Stimulated activated CD8-positive, alpha-beta memory T cell treated with anti-CD3 and anti-CD28 coated beads, Interleukin-2, amount 100 ng/mL, for 48 hours (primary cell): ENCODE data around the gene DPP3.

Experiments
- DNase-seq, 2 donors: peaks; one replicate each; pipeline ENCODE4 v3.0.0-alpha.2; 2020; ENCODE audit warnings: low read depth in 2 of 2

Gene DPP3

DNA sequence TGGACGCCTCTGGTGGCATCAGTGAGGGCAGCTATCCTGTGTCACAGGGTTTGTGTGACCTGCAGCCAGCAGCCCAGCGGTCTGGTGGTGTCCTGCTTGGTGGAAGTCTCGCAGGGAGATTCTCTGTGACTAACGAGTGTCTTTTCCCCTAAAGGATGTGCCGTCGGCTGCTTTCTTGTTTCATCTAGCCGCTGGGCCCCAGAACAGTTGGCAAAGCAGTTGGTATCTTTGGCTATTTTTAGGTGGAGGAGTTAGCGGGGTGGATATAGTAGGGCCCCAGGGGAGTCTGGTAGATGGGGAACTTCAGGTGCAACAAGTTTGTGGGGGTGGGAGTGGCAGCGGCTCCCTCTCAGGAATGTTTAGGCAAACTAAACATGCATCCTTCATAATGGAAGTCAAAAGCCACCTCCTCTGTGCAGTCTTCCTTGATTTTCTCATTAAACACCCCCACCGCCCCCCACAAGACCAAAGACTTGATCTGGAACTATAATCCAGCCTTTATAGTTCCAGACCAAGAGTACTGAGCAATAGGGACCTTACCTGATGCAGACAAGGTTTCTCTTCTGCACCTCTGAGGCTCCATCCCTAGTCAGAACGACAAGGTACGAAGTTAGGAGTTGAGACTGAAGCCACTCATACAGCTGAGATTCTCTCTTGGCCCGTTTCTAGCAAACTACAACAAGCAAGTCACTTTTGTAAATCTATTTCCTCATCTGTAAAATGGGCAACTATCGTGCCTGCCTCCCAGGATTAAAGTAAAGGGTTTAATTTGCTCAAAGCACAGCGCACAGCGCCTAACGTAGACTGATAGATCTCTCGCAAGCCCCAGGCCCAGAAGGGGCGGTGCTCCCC is 14.6 kb upstream of the DPP3 start:
- no peak for DNase-seq

DNA sequence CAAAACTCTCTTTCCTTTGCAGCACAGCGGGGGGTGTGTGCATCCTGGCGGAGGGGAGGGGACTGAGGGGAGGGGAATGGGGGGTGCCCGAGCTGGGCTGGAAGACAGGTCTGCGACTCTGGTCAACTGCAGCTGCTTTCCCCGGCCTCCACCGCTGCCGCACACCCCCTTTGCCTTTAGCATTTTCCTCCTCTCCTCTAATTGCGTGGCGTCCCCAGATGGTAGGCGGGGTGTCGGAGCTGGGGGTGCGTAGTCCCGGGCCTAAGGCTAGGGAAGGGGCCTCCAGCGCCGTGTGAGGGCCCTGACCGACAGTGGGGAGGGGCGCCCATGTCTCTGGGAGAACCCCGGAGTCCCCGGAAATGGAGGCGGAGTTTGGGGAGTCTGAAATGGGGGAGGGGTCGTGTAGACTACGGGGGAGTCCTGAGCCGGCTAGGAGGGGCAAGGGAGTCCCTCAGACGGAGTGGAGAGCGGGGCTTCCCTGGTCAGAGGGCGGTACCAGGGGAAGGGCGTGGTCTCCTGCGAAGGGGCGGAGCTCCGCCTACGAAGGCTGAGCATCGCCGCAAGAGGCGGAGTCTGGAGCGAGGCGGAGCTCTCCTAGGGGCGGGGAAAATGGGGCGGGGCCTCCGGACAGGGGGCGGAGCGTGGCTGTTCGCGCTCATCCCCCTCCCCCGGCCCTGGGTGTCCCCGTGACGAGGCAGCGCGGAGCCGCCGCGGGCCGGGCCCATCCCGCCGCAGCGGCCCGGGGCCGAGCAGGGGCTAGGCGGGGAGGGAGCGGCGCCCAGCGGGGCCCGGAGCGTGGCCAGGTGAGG is 13.8 kb upstream of the DPP3 start, which contains the start of gene PELI3:
Gene PELI3, plus strand, starts transcription at position 681 of the 809 bp plus-strand sequence. CDS start 1,224 bp downstream, outside the sequence.
- DNase-seq: peak; percentile 86 to 94

DNA sequence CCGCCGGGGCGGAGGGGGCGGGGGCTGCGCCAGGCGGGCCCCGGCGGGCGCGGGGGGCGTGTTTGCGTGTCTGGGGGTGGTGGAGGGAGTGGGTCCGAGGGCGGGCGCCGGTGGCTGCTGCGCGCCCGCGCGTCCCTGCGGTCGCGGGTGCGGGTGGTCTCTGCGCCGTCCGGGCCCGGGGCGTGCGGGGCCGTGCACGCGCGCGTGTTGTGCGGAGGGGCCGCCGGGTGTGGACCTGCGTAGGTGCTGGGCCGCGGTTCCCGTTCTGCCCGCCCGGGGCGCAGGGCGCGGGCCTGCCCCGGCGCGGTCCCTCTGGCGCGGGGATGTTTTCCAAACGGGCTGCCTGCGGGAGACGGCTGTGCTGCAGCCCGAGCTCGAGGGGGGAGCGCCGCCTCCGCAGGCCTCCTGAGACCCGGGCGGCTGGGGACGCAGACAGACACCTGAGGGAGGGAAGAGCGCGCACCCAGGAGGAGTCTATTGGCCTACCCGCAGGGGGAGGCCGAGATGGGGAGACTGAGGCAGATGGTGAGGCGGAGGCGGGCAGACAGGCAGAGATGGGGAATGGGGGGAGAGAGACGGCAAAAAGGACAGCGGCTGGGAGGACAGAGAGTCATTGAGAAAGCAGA is 13.1 kb upstream of the DPP3 start:
- peak in 1 of 2 donors; percentile 26 for DNase-seq

DNA sequence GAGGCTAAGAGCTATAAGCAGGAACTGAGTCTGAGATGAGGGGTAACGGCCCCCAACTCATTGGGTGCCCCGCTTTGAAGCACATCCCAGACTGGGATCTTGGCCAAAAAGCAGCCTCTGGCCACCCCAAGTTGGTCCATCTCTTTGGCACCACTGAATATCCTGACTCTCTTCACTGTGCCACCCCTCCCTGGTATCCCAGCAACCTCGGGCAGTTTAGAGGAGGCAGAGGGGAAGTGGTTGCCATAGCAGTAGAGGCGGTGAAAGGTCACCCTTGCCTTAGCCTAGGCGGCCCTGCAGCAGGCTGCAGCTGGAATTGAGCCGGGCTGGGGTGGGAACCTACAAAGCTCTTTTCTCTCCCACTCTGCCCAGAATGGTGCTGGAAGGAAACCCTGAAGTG is 12.5 kb upstream of the DPP3 start:
- peak in 1 of 2 donors; percentile 18 for DNase-seq

DNA sequence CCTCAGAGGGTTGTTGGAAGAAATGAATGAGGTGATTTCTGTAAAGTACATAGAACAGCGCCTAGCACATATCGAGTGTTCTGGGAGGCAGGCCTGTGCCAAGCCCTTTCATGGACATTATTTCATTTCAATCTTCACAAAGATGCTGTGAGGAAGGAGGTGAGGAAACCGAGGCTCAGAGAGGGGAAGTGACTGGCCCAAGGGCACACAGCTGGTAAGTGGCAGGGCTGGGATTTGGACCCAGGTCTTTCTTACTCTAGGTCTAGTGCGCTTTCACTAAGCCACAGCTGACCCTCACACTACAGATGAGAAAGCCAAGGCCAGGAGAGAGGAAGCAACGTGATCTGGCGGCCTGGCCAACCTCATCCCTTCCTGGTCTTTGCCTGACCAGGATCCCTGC is 11.5 kb upstream of the DPP3 start:
- no peak for DNase-seq

DNA sequence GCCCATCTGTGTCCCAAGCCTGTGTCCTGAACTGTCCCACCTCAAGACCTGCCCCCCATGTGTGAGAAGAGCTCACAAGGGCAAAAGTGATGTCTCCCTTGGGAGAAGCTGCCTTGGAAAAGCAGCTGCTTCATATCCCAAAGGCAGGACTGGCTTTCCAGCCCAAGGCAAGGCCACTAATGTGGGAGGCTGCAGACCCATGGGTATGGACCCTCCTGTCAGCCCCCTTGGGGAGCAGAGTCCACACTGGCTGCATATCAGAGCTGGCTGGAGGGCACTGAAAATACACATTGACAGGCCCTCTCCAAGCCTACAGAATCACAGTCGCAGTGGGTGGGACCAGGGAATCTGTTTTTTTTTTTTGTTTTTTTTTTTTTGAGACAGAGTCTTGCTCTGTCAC is 10.8 kb upstream of the DPP3 start:
- DNase-seq: no peak

DNA sequence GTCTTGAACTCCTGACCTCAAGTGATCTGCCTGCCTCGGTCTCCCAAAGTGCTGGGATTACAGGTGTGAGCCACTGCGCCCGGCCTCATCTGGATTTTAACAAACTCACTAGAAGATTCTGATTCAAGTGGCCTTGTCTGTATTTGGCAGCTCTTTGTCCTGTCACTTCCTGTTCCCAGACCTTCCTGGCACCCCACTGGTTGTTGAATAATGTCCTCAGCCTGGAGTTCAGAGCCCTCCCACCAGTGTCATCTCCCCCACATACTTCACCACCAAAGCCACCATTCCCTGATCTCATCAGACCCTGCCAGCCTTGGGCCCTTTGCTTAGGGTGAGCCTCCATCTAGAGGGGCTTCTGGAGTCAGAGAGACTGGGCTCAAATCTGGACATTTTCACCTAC is 10.2 kb upstream of the DPP3 start:
- no peak for DNase-seq

DNA sequence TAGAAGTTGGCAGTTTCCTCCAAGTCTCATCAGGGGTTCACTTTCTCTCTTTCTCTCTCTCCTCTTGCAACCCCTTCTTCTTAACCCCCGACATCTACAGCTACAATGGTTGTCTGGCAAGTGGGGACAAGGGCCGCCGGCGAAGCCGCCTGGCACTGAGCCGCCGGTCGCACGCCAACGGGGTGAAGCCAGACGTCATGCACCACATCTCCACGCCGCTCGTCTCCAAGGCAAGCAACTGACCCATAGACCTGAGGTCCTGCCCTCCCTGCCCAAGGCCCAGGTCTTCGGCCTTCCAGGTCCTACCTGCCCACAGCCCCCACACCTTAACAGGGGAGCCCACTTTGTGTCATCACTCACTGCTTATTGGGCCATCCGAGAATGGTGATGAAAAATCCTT is 9.1 kb upstream of the DPP3 start:
- no peak for DNase-seq

DNA sequence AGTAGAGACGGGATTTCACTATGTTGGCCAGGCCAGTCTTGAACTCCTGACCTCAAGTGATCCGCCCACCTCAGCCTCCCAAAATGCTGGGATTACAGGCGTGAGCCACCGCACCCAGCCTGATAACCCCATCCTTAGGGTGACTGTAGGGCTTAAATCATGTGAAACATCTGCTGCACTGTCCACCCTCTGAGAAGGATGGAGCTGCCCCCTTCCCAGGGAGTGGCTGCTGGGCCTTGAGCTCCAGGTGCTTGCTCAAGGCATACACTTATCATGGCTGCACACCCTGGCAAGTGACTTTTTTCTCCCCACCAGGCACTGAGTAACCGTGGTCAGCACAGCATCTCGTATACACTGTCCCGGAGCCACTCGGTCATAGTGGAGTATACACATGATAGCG is 8.2 kb upstream of the DPP3 start:
- no peak for DNase-seq

DNA sequence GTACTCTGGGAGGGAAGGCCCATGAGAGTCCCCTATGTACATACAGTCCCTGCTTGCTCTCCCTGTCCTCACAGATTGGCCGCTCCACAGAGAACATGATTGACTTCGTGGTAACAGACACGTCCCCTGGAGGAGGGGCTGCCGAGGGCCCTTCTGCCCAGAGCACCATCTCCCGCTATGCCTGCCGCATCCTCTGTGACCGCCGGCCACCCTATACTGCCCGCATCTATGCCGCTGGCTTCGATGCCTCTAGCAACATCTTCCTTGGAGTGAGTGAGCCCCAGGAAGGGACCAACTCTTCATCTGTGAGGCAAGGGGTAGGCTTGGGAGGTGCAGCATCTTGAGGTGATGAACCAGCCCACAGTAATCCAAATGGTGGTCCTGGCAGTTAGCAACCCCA is 7.1 kb upstream of the DPP3 start:
- no peak for DNase-seq

DNA sequence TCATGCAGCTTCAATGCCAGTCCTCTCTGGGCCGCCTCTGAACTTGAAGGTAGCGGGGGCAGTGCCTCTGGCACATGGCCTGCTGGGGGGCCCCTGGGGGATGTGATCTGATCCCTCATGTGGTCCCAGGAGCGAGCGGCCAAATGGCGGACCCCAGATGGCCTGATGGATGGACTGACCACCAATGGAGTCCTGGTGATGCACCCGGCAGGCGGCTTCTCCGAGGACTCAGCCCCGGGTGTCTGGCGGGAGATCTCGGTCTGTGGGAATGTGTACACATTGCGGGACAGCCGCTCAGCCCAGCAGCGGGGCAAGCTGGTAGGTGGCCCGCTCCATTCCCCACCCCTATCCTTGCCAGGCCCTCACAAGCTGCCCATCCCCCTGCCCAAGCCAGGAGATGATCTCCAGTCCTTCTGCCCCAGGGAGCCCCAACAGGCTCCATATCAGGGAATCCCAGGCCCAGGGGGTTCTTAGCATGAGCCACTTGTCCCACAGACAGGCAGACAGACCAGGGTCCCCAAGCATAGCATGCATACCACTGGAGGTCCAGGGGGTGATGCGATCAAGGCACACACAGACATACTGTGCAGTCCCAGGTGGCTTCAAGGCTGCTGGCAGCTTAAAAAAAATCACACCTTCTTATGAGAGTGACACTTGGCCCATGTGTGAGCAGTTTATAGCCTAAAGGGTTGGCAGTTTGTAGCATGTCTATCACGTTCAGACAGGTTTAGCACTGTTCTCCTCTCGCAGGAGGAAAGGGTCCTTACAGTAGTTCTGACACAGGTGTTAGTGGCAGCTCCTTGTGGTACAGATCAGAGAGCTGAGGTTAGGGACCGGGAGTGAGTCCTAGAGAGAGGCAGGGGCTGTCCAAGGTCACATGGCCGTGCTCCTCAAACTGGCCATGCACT is 6.4 kb upstream of the DPP3 start:
- DNase-seq: no peak

DNA sequence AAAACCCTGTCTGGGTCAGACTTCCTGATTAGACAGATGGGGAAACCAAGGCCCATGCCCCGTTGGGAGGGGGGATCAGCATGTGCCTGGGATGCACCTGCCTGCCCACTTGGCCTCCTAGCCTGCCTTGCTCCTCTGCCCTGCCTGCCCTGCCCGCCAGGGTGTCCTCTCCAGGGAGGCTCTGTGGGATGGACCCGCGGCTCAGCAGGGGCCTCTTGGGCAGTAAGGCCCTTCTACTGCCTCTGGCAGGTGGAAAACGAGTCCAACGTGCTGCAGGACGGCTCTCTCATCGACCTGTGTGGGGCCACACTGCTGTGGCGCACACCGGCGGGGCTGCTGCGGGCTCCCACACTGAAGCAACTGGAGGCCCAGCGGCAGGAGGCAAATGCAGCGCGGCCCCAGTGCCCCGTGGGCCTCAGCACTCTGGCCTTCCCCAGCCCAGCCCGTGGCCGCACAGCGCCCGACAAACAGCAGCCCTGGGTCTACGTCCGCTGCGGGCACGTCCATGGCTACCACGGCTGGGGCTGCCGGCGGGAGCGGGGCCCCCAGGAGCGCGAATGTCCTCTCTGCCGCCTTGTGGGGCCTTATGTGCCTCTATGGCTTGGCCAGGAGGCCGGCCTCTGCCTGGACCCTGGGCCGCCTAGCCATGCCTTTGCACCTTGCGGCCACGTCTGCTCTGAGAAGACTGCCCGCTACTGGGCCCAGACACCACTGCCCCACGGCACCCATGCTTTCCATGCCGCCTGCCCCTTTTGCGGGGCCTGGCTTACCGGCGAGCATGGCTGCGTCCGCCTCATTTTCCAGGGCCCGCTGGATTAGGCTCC is 4.7 kb upstream of the DPP3 start:
- DNase-seq: no peak

DNA sequence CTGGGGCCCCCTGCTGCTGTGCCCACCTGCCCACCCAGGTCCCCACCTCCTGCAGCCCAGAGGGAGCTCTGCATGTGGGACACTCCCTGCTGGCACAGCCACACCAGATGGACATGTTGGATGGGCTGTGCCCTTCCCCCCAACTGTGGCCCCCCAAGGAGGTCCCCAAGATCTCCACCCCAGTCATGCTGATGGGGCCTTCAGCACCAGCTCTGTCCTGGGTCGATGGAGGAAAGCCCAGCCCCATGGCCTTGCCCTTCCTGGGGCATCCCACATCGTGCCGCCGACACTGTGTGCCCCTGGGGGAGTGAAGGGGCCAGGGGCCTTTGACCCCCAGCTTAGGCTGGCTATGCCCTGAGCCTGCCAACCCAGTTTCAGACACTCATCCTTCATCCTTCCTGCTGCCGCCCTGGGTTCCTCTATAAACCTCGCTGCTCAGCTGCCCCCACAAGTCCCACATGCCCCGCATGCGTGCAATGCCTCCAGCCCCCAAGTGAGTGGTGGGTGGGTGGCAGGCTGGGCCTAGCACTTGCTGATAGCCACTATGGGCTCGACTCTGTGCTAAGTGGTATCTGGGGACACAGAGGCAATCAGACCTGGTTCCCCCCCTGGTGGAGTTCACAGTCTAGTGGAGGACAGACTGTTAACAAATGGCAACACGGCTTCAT is 3.9 kb upstream of the DPP3 start:
- DNase-seq: no peak

DNA sequence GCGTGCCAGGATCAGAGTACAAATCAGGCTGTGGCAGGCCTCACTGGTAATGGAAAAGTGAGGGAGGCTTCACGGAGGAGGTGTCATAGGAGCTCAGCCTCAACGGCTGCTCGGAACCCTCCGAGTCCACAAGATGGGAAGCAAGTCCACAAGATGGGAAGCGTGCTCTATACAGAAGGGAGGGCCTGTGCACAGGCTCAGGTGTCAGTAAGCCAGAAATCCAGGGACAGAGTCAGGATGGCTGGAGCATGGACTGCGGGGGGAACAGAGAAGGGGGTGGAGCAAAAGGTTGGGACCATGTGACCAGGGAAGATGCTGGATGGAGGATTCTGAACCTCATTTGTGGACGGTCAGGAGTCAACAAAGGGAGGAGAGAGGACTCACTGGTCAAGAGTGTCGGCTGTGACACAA is 3.4 kb upstream of the DPP3 start:
- DNase-seq: no peak

DNA sequence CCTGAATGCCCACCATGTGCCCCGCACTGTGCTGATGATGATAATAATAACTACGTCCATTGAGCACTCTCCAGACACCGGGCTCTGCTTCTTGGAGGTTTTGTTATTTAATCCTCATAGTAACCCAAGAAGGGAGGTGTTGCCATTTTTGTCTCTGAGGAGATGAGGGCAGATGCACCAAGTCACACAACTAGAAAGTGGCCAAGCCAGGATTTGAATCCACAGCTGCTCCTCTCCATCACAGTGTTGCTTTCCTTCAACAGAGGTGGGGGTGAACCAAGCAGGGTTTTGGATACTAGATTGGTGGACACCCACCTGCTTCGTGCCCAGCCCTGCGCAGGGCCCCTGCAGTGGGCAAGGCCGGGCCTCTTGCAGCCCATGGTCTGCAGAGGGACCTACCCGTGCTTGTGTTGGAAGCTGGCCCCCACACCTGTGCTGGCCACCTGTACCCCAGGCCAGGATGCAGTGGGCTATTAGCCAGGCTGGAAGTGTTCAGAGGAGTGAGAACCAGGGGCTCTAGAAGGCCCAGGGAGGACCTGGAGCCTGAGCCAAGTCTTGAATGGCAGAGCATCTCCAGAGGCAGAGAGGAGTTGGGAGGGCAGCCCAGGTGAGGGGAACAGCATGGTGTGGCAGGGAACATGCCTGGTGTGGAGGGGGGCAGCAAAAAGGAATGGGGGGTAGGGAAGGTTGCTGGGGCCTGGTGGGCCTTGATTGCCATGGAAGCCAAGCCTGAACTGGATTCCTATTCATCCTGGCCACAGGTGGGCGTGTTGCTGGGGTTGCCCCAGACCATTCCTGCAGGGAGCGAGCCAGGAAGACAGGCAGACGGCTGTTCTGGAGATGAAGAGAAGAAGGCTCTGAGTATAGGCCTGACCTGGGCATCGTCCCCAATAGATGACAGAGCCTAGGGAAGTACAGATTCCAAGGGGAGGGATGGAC is 2.7 kb upstream of the DPP3 start:
- no peak for DNase-seq

DNA sequence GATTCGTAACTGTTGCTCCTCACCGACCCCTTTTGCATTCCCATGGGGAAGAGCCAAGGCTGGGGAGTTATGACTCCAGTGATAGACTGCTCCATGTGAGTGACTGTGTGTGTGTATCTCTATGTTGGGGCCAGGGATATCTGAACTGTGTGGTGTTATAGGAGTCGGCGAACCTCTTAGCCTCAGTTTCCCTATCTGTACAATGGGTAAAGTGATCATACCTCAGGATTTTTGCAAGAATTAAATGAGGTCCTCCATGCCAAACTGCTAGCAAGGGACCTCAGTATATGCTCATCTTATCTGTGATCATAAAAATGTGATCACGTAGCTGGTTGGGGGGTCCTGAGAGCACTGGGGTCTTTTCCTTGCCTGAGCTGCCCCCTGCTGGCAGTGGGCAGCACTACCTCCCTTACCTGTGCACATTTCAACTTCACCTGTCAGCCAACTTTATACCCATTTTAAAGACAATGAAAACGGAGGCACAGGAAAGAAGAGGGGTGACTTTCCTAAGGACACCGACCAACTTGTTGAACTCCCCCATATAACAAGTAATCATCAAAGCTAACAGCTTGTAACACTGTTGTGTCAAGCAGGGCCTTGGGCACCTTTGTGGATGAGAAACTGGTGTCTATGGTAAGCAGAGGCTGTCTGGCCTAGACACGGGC is 1.4 kb upstream of the DPP3 start:
- no peak for DNase-seq

DNA sequence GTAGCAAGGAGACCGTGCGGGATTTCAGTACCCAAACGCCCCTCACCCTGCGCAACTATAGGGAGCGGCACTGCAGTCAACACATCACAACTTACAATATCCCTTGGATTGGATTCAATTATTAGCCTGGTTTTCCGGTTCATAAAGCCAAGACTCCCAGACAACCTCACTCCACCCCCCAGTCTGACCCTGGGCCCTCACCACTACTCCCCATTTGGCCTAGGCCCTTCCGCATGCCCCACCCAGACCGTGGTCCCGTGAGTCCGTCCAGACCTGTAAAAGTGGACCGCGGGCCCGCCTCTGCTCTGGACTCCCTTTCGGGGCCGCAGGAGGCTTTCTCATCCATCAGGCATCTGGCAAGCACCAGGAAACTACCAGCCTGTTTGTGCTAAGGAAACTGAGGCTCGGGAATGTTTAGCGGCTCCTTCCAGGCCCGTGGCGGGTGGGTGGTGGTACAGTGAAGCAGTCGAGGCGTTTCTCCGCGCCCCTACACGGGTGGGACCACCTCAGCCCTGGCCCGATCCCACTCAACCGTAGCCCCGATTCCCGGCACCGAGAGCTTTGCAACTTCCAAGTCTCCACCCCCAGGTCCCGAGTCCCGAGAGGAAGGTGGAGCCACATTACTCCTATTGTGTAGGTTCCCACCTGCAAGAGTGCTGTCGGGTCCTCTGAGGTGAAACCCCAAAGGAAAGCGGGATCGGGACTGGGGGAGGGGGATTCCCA is 679 bp upstream of the DPP3 start:
- no peak for DNase-seq
